ENCODE data around the gene SPDYE4. TPM values are rescaled to one million over a fixed set of nuclear protein-coding genes. Genes with fewer than 3 reads are reported as not detected.

The SPDYE4 gene
- total RNA-seq, 4 donors from 2014 or later: not detected

DNA sequence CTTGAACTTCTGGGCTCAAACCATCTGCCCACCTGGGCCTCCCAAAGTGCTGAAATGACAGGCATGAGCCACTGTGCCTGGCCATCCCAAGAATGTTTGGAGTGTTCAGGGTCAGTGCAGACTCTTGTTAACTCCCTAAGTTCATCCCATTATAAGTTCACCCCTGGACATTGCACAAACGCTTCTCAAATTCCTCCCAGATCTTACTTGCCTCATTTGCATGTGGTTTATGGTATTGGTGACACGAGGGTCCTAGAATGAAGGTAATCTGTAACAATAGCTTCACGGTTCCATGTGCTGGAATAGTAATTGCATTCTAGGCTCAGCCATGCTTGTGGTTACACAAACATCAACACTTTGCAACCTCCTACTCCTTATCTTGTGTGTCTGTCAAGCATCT, 8.7 kb downstream of the SPDYE4 start:
- ATAC-seq (no peak), DNase-seq (no peak)
- Histone ChIP-seq H3K36me3 (no peaks in the 10 kb centered on the region), H3K9me3 (no peaks in the 10 kb centered on the region), H3K4me3 (no peak overlapping the region), H3K27ac (no peak overlapping the region), H3K4me1 (peaks cover 0 to 10% of the 10 kb centered on the region in 2 donors), H3K27me3 (peaks cover 0 to 2% (median 0%) of the 10 kb centered on the region in 3 donors)
- intact Hi-C loops (cut with DNase I; ENCODE audit: low total_unique reads) (loop anchor here (10.0 kb wide), 1 partner anchor 175 kb away; no protein-coding TSS in a partner anchor), in situ Hi-C loops (cut with MboI; ENCODE audit: low sequenced_read_pairs in 4 of 4) (loop anchor here (5.0 to 25.0 kb wide), 4 partner anchors 162 to 337 kb away; no protein-coding TSS in a partner anchor)
- TF ChIP-seq CTCF (IDR thresholded peaks at IDR 0.05 in 4 of 5, conservative IDR thresholded peaks at IDR 0.05 in 1 of 5): no peak
- TF ChIP-seq POLR2A (IDR thresholded peaks at IDR 0.05): no peak

DNA sequence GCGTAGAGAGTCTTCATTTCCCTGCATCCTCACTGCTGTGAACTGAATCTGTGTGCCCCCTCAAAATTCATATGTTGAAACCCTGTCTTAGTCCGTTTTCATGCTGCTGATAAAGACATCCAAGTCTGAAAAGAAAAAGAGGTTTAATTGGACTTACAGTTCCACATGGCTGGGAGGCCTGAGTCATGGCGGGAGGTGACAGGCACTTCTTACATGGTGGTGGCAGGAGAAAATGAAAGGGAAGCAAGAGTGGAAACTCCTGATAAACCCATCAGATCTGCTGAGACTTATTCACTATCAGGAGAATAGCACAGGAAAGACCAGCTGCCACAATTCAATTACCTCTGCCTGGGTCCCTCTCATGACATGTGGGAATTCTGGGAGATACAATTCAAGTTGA, 10.6 kb downstream of the SPDYE4 start:
- Histone ChIP-seq H3K4me3 (no peak overlapping the region), H3K27ac (no peak overlapping the region), H3K9me3 (no peaks in the 10 kb centered on the region), H3K36me3 (no peaks in the 10 kb centered on the region), H3K4me1 (peaks cover 0 to 10% of the 10 kb centered on the region in 2 donors), H3K27me3 (peaks cover 0 to 2% (median 0%) of the 10 kb centered on the region in 3 donors)
- in situ Hi-C loops (cut with MboI; ENCODE audit: low sequenced_read_pairs in 4 of 4) (loop anchor here (5.0 to 25.0 kb wide), 4 partner anchors 160 to 335 kb away; no protein-coding TSS in a partner anchor), intact Hi-C loops (cut with DNase I; ENCODE audit: low total_unique reads) (loop anchor here (10.0 kb wide), 1 partner anchor 173 kb away; no protein-coding TSS in a partner anchor)
- TF ChIP-seq CTCF (IDR thresholded peaks at IDR 0.05 in 4 of 5, conservative IDR thresholded peaks at IDR 0.05 in 1 of 5): no peak
- TF ChIP-seq POLR2A (IDR thresholded peaks at IDR 0.05): no peak
- DNase-seq (no peak), ATAC-seq (no peak)

- H3K27me3 ChIP-seq: peaks cover 0 to 2% (median 0%) of the 10 kb centered on the region in 3 donors
- ATAC-seq: no peak
- H3K27ac ChIP-seq: no peak overlapping the region
- in situ Hi-C loops (cut with MboI; ENCODE audit: low sequenced_read_pairs in 4 of 4): loop anchor here (5.0 to 25.0 kb wide), 4 partner anchors 159 to 334 kb away; no protein-coding TSS in a partner anchor
- H3K36me3 ChIP-seq: no peaks in the 10 kb centered on the region
- H3K9me3 ChIP-seq: no peaks in the 10 kb centered on the region
- H3K4me3 ChIP-seq: peak overlapping the region; percentile 62 to 73 (median 66)
- intact Hi-C loops (cut with DNase I; ENCODE audit: low total_unique reads): loop anchor here (10.0 kb wide), 1 partner anchor 172 kb away; no protein-coding TSS in a partner anchor
- TF ChIP-seq POLR2A (IDR thresholded peaks at IDR 0.05): no peak
- TF ChIP-seq CTCF (IDR thresholded peaks at IDR 0.05 in 4 of 5, conservative IDR thresholded peaks at IDR 0.05 in 1 of 5): no peak
- DNase-seq: no peak
- peaks cover 0 to 10% of the 10 kb centered on the region in 2 donors for H3K4me1 ChIP-seq
These were observed 11.7 kb downstream of the SPDYE4 start for GRCh38 chr17:8746501-8747236.

- intact Hi-C loops (cut with DNase I; ENCODE audit: low total_unique reads) (loop anchor here (1.0 to 10.0 kb wide), 2 partner anchors 171 to 336 kb away; no protein-coding TSS in a partner anchor), in situ Hi-C loops (cut with MboI; ENCODE audit: low sequenced_read_pairs in 4 of 4) (loop anchor here (5.0 to 25.0 kb wide), 4 partner anchors 159 to 334 kb away; no protein-coding TSS in a partner anchor)
- Histone ChIP-seq H3K27ac (peak overlapping the region in 1 of 4 donors; percentile 33), H3K4me3 (peak overlapping the region; percentile 62 to 73 (median 66)), H3K36me3 (no peaks in the 10 kb centered on the region), H3K27me3 (peaks cover 0 to 2% (median 0%) of the 10 kb centered on the region in 3 donors), H3K9me3 (no peaks in the 10 kb centered on the region), H3K4me1 (peaks cover 0 to 10% of the 10 kb centered on the region in 2 donors)
- TF ChIP-seq CTCF (IDR thresholded peaks at IDR 0.05 in 4 of 5, conservative IDR thresholded peaks at IDR 0.05 in 1 of 5) (peak; percentile 46 to 96 (median 82)), POLR2A (IDR thresholded peaks at IDR 0.05) (no peak)
- peak; percentile 21 to 22 for DNase-seq
- peak; percentile 66 to 73 for ATAC-seq
These were observed 12.5 kb downstream of the SPDYE4 start for GRCh38 chr17:8745586-8746500.
